Activated CD4-positive, alpha-beta T cell treated with anti-CD3 and anti-CD28 coated beads, Interleukin-2, amount 10 ng/mL, durations not matched to agents 7 days and 5 days (primary cell): ENCODE results near the gene THOC1. TPM values are rescaled to one million over a fixed set of nuclear protein-coding genes. Genes with fewer than 3 reads are reported as not detected.

Source experiments
- CTCF ChIA-PET: fragments of 350-600 bp; sonication (Branson Sonifier 250); formaldehyde crosslinking; loops from one replicate; lab custom pipeline; 2021; ENCODE audit warnings: antibody characterized with exemption; lab: Charles Lee
- POLR2A ChIA-PET: fragments of 350-600 bp; sonication (Branson Sonifier 250); formaldehyde crosslinking; loops from one replicate; lab custom pipeline; 2021; ENCODE audit warnings: antibody characterized with exemption; lab: Charles Lee
- DNase-seq: peaks from one replicate; pipeline ENCODE4 v3.0.0-alpha.2; 2020
- H3K27ac Mint-ChIP-seq: one replicate; pipeline ENCODE4 v1.8.0; 2021; ENCODE audit warnings: mild to moderate bottlenecking, moderate library complexity, mixed read lengths
- H3K27me3 Mint-ChIP-seq: one replicate; pipeline ENCODE4 v1.8.0; 2021; ENCODE audit warnings: mixed read lengths
- H3K36me3 Mint-ChIP-seq: one replicate; pipeline ENCODE4 v1.8.0; 2021; ENCODE audit warnings: low read depth, mixed read lengths
- H3K4me1 Mint-ChIP-seq: one replicate; pipeline ENCODE4 v1.8.0; 2021; ENCODE audit warnings: mixed read lengths
- H3K4me3 Mint-ChIP-seq: one replicate; pipeline ENCODE4 v1.8.0; 2021; ENCODE audit warnings: mild to moderate bottlenecking, moderate library complexity, mixed read lengths
- H3K9me3 Mint-ChIP-seq: one replicate; pipeline ENCODE4 v1.8.0; 2021; ENCODE audit warnings: mixed read lengths
- total RNA-seq, 2 experiments: library from RNA; stranded (reverse); gene quantifications; one replicate each; pipeline ENCODE4 v1.2.3, GENCODE V29; 2021

Gene THOC1
- total RNA-seq, 2 experiments from 2014 or later, result 46.7 to 55.9 TPM

- POLR2A ChIA-PET, result no interaction called here
- H3K4me3 Mint-ChIP-seq, result no peak overlapping the region
- H3K36me3 Mint-ChIP-seq, result peaks cover 26% of the 10 kb centered on the region
- peak overlapping the region; percentile 10 for H3K27ac Mint-ChIP-seq
- H3K9me3 Mint-ChIP-seq, result no peaks in the 10 kb centered on the region
- CTCF ChIA-PET, result no interaction called here
- no peak for DNase-seq
- H3K4me1 Mint-ChIP-seq, result no peaks in the 10 kb centered on the region
- H3K27me3 Mint-ChIP-seq, result no peaks in the 10 kb centered on the region
Measured at GRCh38 chr18:227902-228301, 39.9 kb downstream of the THOC1 start.

- H3K27ac Mint-ChIP-seq, result no peak overlapping the region
- no peak for DNase-seq
- H3K4me1 Mint-ChIP-seq, result no peaks in the 10 kb centered on the region
- ChIA-PET CTCF (no interaction called here), POLR2A (no interaction called here)
- H3K4me3 Mint-ChIP-seq, result no peak overlapping the region
- H3K9me3 Mint-ChIP-seq, result no peaks in the 10 kb centered on the region
- H3K36me3 Mint-ChIP-seq, result peaks cover 27% of the 10 kb centered on the region
- H3K27me3 Mint-ChIP-seq, result no peaks in the 10 kb centered on the region
Measured at GRCh38 chr18:227374-227773, 40.5 kb downstream of the THOC1 start.

- no peak for DNase-seq
- no peaks in the 10 kb centered on the region for H3K27me3 Mint-ChIP-seq
- H3K4me1 Mint-ChIP-seq, result no peaks in the 10 kb centered on the region
- no peaks in the 10 kb centered on the region for H3K9me3 Mint-ChIP-seq
- ChIA-PET POLR2A (no interaction called here), CTCF (interaction anchor here (0.6 to 1.1 kb wide), 3 partner anchors 11 to 479 kb away, joined by 3 to 4 read pairs (median 3); no protein-coding TSS in a partner anchor)
- no peak overlapping the region for H3K4me3 Mint-ChIP-seq
- peaks cover 34% of the 10 kb centered on the region for H3K36me3 Mint-ChIP-seq
- H3K27ac Mint-ChIP-seq, result no peak overlapping the region
Measured at GRCh38 chr18:225745-226144, 42.1 kb downstream of the THOC1 start.

GRCh38 chr18:220708-221107 lies 47.1 kb downstream of the THOC1 start:
- H3K27ac Mint-ChIP-seq, result peak overlapping the region; percentile 14
- H3K4me3 Mint-ChIP-seq, result no peak overlapping the region
- no peaks in the 10 kb centered on the region for H3K4me1 Mint-ChIP-seq
- H3K36me3 Mint-ChIP-seq, result peaks cover 59% of the 10 kb centered on the region
- H3K27me3 Mint-ChIP-seq, result no peaks in the 10 kb centered on the region
- ChIA-PET POLR2A (no interaction called here), CTCF (interaction anchor here (0.7 to 0.9 kb wide), 2 partner anchors 10 kb away, joined by 3 read pairs; no protein-coding TSS in a partner anchor)
- no peak for DNase-seq
- H3K9me3 Mint-ChIP-seq, result no peaks in the 10 kb centered on the region

DNA sequence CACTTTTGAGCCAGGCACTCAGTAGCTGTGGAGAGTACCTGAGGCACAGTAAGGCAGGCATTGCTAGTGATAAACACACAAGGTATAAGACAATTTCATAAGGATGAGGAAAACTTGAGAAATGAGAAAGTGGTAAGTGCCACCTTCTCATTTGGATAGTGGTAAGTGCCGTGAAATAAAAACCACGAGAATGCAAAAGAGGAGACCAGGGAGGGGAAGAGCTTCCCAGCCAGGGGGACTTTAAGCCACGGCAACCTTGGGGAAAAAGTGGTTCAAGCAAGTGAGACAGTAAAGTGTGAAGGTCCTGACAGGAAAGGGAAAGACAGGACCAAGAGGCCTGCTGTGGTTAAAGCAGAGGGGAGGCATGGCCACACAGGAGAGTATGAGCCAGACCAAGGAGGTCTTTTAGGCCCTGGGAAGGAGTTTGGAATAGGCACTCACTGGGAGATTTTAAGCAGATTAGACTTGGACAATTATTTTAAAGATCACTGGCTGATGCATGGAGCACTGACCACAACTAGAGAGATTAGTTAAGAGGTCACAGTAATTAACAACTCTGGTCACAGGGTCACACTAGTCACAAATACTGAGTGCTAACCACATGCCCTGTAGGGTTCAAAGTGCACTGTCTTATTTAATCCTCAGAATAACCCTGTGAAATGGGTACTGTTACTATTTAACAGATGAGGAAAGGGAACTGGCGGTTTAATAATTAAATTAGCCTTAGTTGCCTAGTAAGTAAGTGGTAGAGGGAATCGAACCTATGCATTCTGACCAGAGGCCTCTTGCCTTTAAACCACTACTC lies 50.1 kb downstream of the THOC1 start:
- H3K36me3 Mint-ChIP-seq, result peaks cover 56% of the 10 kb centered on the region
- H3K27me3 Mint-ChIP-seq, result no peaks in the 10 kb centered on the region

DNA sequence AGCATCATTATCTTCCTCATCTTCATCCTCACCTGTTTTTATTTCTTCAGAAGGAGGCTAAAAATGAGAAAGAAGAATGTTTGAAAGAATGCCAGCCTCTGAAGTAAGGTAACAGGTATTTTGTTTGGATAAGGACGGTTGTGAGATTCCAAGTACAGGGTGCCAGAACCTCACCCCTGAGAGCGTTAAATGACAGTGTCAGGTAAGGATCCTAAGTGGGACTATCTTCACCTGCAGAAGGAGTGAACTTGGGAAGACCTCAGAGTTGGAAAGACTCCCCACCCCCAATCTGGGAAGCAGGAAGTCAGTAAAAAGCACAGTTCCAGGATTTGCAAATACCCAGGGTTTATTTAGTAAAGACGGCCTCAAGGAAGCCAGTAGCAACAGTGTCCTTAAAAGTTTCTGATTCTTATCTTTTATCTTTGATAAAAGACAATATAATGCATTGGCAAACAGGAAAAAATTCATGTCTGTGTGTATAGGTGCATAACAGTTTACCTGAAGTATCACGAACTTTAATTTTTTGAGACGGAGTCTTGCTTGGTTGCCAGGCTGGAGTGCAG lies 52.3 kb downstream of the THOC1 start:
- no peak for DNase-seq
- H3K36me3 Mint-ChIP-seq, result peaks cover 64% of the 10 kb centered on the region
- CTCF ChIA-PET, result interaction anchor here (0.8 to 2.1 kb wide), 3 partner anchors 11 to 59 kb away, joined by 3 to 5 read pairs (median 4); no protein-coding TSS in a partner anchor

More for the DNA sequence above, 50.1 kb downstream of the THOC1 start:
- Mint-ChIP-seq H3K9me3 (no peaks in the 10 kb centered on the region), H3K4me1 (no peaks in the 10 kb centered on the region), H3K4me3 (no peak overlapping the region), H3K27ac (no peak overlapping the region)
- DNase-seq, result no peak
- CTCF ChIA-PET, result no interaction called here
- POLR2A ChIA-PET, result no interaction called here

GRCh38 chr18:213966-214365 lies 53.9 kb downstream of the THOC1 start:
- peaks cover 70% of the 10 kb centered on the region for H3K36me3 Mint-ChIP-seq
- CTCF ChIA-PET, result interaction anchor here (1.4 to 2.1 kb wide), 2 partner anchors 12 to 504 kb away, joined by 4 to 5 read pairs; no protein-coding TSS in a partner anchor
- POLR2A ChIA-PET, result no interaction called here
- no peaks in the 10 kb centered on the region for H3K4me1 Mint-ChIP-seq
- no peaks in the 10 kb centered on the region for H3K27me3 Mint-ChIP-seq
- H3K4me3 Mint-ChIP-seq, result no peak overlapping the region
- no peak overlapping the region for H3K27ac Mint-ChIP-seq
- no peaks in the 10 kb centered on the region for H3K9me3 Mint-ChIP-seq
- DNase-seq, result no peak

More for the DNA sequence above, 52.3 kb downstream of the THOC1 start:
- POLR2A ChIA-PET, result no interaction called here
- Mint-ChIP-seq H3K27ac (no peak overlapping the region), H3K9me3 (no peaks in the 10 kb centered on the region), H3K4me1 (no peaks in the 10 kb centered on the region), H3K4me3 (no peak overlapping the region), H3K27me3 (no peaks in the 10 kb centered on the region)

DNA sequence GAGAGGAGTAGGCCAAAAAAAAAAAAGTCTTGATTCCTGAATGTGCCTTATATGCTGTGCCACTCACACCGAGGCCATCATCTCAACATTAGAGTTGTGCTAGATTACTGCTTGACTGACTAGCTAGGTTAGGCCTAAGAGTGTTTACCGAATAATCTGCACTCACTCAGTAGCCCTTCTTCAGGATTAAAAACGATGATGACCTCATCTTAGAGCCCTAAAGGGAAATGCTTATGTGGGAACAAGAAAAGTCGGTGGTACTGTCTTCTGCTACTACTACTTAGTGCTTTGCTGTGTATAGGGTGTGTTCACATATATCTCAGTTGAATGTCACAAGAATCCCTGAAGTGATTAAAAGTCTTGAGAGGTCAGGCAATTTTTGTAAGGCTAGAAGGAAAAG lies 54.3 kb downstream of the THOC1 start:
- no peaks in the 10 kb centered on the region for H3K27me3 Mint-ChIP-seq
- no peak for DNase-seq
- no peak overlapping the region for H3K4me3 Mint-ChIP-seq
- H3K9me3 Mint-ChIP-seq, result no peaks in the 10 kb centered on the region
- ChIA-PET CTCF (interaction anchor here (1.4 to 2.1 kb wide), 2 partner anchors 13 to 505 kb away, joined by 4 to 5 read pairs; no protein-coding TSS in a partner anchor), POLR2A (no interaction called here)
- H3K27ac Mint-ChIP-seq, result no peak overlapping the region
- H3K36me3 Mint-ChIP-seq, result peaks cover 68% of the 10 kb centered on the region
- no peaks in the 10 kb centered on the region for H3K4me1 Mint-ChIP-seq

- H3K36me3 Mint-ChIP-seq, result peaks cover 63% of the 10 kb centered on the region
- no peaks in the 10 kb centered on the region for H3K4me1 Mint-ChIP-seq
- no peak overlapping the region for H3K27ac Mint-ChIP-seq
- no peak overlapping the region for H3K4me3 Mint-ChIP-seq
- no peak for DNase-seq
- ChIA-PET POLR2A (no interaction called here), CTCF (interaction anchor here (1.4 to 1.5 kb wide), 2 partner anchors 40 to 506 kb away, joined by 4 to 5 read pairs; no protein-coding TSS in a partner anchor)
- no peaks in the 10 kb centered on the region for H3K27me3 Mint-ChIP-seq
- no peaks in the 10 kb centered on the region for H3K9me3 Mint-ChIP-seq
Measured at GRCh38 chr18:212780-213179, 55.1 kb downstream of the THOC1 start.

GRCh38 chr18:211582-211981 lies 56.3 kb downstream of the THOC1 start:
- H3K4me3 Mint-ChIP-seq, result no peak overlapping the region
- no peaks in the 10 kb centered on the region for H3K27me3 Mint-ChIP-seq
- no peaks in the 10 kb centered on the region for H3K9me3 Mint-ChIP-seq
- ChIA-PET POLR2A (interaction anchor here (1.1 kb wide), 1 partner anchor 18 kb away, joined by 4 read pairs; no protein-coding TSS in a partner anchor), CTCF (interaction anchor here (0.6 to 1.5 kb wide), 3 partner anchors 12 to 39 kb away, joined by 3 to 4 read pairs (median 3); no protein-coding TSS in a partner anchor)
- H3K27ac Mint-ChIP-seq, result no peak overlapping the region
- H3K4me1 Mint-ChIP-seq, result no peaks in the 10 kb centered on the region
- peaks cover 57% of the 10 kb centered on the region for H3K36me3 Mint-ChIP-seq
- no peak for DNase-seq

GRCh38 chr18:210733-211132 lies 57.1 kb downstream of the THOC1 start:
- ChIA-PET CTCF (interaction anchor here (0.6 kb wide), 1 partner anchor 10 kb away, joined by 3 read pairs; no protein-coding TSS in a partner anchor), POLR2A (interaction anchor here (1.1 kb wide), 1 partner anchor 19 kb away, joined by 4 read pairs; no protein-coding TSS in a partner anchor)
- H3K4me1 Mint-ChIP-seq, result no peaks in the 10 kb centered on the region
- H3K9me3 Mint-ChIP-seq, result no peaks in the 10 kb centered on the region
- H3K27ac Mint-ChIP-seq, result no peak overlapping the region
- H3K27me3 Mint-ChIP-seq, result no peaks in the 10 kb centered on the region
- no peak overlapping the region for H3K4me3 Mint-ChIP-seq
- H3K36me3 Mint-ChIP-seq, result peaks cover 62% of the 10 kb centered on the region
- no peak for DNase-seq

GRCh38 chr18:210075-210474 lies 57.8 kb downstream of the THOC1 start:
- no peak overlapping the region for H3K27ac Mint-ChIP-seq
- POLR2A ChIA-PET, result no interaction called here
- H3K27me3 Mint-ChIP-seq, result no peaks in the 10 kb centered on the region
- H3K4me1 Mint-ChIP-seq, result no peaks in the 10 kb centered on the region
- DNase-seq, result no peak
- peaks cover 61% of the 10 kb centered on the region for H3K36me3 Mint-ChIP-seq
- no peaks in the 10 kb centered on the region for H3K9me3 Mint-ChIP-seq
- CTCF ChIA-PET, result no interaction called here
- no peak overlapping the region for H3K4me3 Mint-ChIP-seq

- Mint-ChIP-seq H3K4me3 (no peak overlapping the region), H3K9me3 (no peaks in the 10 kb centered on the region), H3K36me3 (peaks cover 40% of the 10 kb centered on the region), H3K27me3 (no peaks in the 10 kb centered on the region), H3K4me1 (peaks cover 5% of the 10 kb centered on the region), H3K27ac (no peak overlapping the region)
- POLR2A ChIA-PET, result no interaction called here
- DNase-seq, result no peak
- CTCF ChIA-PET, result interaction anchor here (0.6 kb wide), 1 partner anchor 12 kb away, joined by 3 read pairs; no protein-coding TSS in a partner anchor
Measured at GRCh38 chr18:199768-200167, 68.1 kb downstream of the THOC1 start.
